Measurements from ENCODE around the gene GRPEL1. TPM values are rescaled to one million over a fixed set of nuclear protein-coding genes. Genes with fewer than 3 reads are reported as not detected.

The GRPEL1 gene
- total RNA-seq, 1 experiment from 2014 or later: 47.3 TPM

GRCh38 chr4:7077371-7077770 is 9.5 kb upstream of the GRPEL1 start:
- Histone ChIP-seq H3K4me1 (no peaks in the 10 kb centered on the region), H3K9me3 (no peaks in the 10 kb centered on the region), H3K36me3 (ENCODE audit: control insufficient read depth, insufficient read depth, low read length) (no peaks in the 10 kb centered on the region), H3K27me3 (replicated peaks; ENCODE audit: control insufficient read depth, insufficient read depth, low read length) (no peaks in the 10 kb centered on the region), H3K4me3 (ENCODE audit: low read depth, low read length) (no peak overlapping the region)
- intact Hi-C loops (cut with micrococcal nuclease; ENCODE audit: unreplicated experiment): no loop called here
- Mint-ChIP-seq H3K9me3 (ENCODE audit: unreplicated experiment) (peaks cover 9% of the 10 kb centered on the region), H3K36me3 (ENCODE audit: insufficient read depth, unreplicated experiment) (no peaks in the 10 kb centered on the region), H3K4me3 (ENCODE audit: unreplicated experiment) (no peak overlapping the region), H3K27me3 (ENCODE audit: insufficient read depth, unreplicated experiment) (no peaks in the 10 kb centered on the region), H3K27ac (ENCODE audit: unreplicated experiment) (no peak overlapping the region), H3K4me1 (ENCODE audit: low read depth, unreplicated experiment) (no peaks in the 10 kb centered on the region)
- DNase-seq: no peak
- ChIA-PET CTCF (no interaction called here), POLR2A (no interaction called here)
- TF ChIP-seq, protein P1, sequence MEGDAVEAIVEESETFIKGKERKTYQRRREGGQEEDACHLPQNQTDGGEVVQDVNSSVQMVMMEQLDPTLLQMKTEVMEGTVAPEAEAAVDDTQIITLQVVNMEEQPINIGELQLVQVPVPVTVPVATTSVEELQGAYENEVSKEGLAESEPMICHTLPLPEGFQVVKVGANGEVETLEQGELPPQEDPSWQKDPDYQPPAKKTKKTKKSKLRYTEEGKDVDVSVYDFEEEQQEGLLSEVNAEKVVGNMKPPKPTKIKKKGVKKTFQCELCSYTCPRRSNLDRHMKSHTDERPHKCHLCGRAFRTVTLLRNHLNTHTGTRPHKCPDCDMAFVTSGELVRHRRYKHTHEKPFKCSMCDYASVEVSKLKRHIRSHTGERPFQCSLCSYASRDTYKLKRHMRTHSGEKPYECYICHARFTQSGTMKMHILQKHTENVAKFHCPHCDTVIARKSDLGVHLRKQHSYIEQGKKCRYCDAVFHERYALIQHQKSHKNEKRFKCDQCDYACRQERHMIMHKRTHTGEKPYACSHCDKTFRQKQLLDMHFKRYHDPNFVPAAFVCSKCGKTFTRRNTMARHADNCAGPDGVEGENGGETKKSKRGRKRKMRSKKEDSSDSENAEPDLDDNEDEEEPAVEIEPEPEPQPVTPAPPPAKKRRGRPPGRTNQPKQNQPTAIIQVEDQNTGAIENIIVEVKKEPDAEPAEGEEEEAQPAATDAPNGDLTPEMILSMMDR (IDR thresholded peaks at IDR 0.05; ENCODE audit: insufficient read depth in 1 of 2, low read depth in 1 of 2, low read length in 1 of 2, severe bottlenecking in 1 of 2, unreplicated experiment in 1 of 2): no peak
- no TSS peak for BruUV-seq (replicated peaks)

- ChIA-PET POLR2A (no interaction called here), CTCF (no interaction called here)
- Mint-ChIP-seq H3K4me3 (ENCODE audit: unreplicated experiment) (no peak overlapping the region), H3K27ac (ENCODE audit: unreplicated experiment) (no peak overlapping the region), H3K4me1 (ENCODE audit: low read depth, unreplicated experiment) (no peaks in the 10 kb centered on the region), H3K36me3 (ENCODE audit: insufficient read depth, unreplicated experiment) (no peaks in the 10 kb centered on the region), H3K9me3 (ENCODE audit: unreplicated experiment) (peaks cover 9% of the 10 kb centered on the region), H3K27me3 (ENCODE audit: insufficient read depth, unreplicated experiment) (no peaks in the 10 kb centered on the region)
- TF ChIP-seq, protein P1 (IDR thresholded peaks at IDR 0.05; ENCODE audit: insufficient read depth in 1 of 2, low read depth in 1 of 2, low read length in 1 of 2, severe bottlenecking in 1 of 2, unreplicated experiment in 1 of 2): no peak
- no peaks in the 10 kb centered on the region for H3K36me3 ChIP-seq (ENCODE audit: control insufficient read depth, insufficient read depth, low read length)
- no peaks in the 10 kb centered on the region for H3K9me3 ChIP-seq
- no TSS peak for BruUV-seq (replicated peaks)
- no peaks in the 10 kb centered on the region for H3K4me1 ChIP-seq
- H3K27me3 ChIP-seq (replicated peaks; ENCODE audit: control insufficient read depth, insufficient read depth, low read length): no peaks in the 10 kb centered on the region
- DNase-seq: no peak
- no peak overlapping the region for H3K4me3 ChIP-seq (ENCODE audit: low read depth, low read length)
- intact Hi-C loops (cut with micrococcal nuclease; ENCODE audit: unreplicated experiment): no loop called here
Measured at GRCh38 chr4:7076696-7077082, 8.8 kb upstream of the GRPEL1 start.

GRCh38 chr4:7075962-7076695 is 8.3 kb upstream of the GRPEL1 start:
- no peak overlapping the region for H3K4me3 ChIP-seq (ENCODE audit: low read depth, low read length)
- no peak for DNase-seq
- Mint-ChIP-seq H3K27ac (ENCODE audit: unreplicated experiment) (no peak overlapping the region), H3K4me3 (ENCODE audit: unreplicated experiment) (no peak overlapping the region), H3K36me3 (ENCODE audit: insufficient read depth, unreplicated experiment) (no peaks in the 10 kb centered on the region), H3K4me1 (ENCODE audit: low read depth, unreplicated experiment) (peaks cover 1% of the 10 kb centered on the region), H3K9me3 (ENCODE audit: unreplicated experiment) (peaks cover 9% of the 10 kb centered on the region), H3K27me3 (ENCODE audit: insufficient read depth, unreplicated experiment) (no peaks in the 10 kb centered on the region)
- POLR2A ChIA-PET: no interaction called here
- no TSS peak for BruUV-seq (replicated peaks)
- H3K27me3 ChIP-seq (replicated peaks; ENCODE audit: control insufficient read depth, insufficient read depth, low read length): no peaks in the 10 kb centered on the region
- intact Hi-C loops (cut with micrococcal nuclease; ENCODE audit: unreplicated experiment): no loop called here
- H3K36me3 ChIP-seq (ENCODE audit: control insufficient read depth, insufficient read depth, low read length): no peaks in the 10 kb centered on the region
- CTCF ChIA-PET: no interaction called here
- TF ChIP-seq, protein P1 (IDR thresholded peaks at IDR 0.05; ENCODE audit: insufficient read depth in 1 of 2, low read depth in 1 of 2, low read length in 1 of 2, severe bottlenecking in 1 of 2, unreplicated experiment in 1 of 2): no peak
- no peaks in the 10 kb centered on the region for H3K9me3 ChIP-seq
- H3K4me1 ChIP-seq: no peaks in the 10 kb centered on the region

Data from Caco-2 (cell line).